ENCODE measurements around the gene POMZP3.
"Not testable (repeated sequence)": the region's sequence is repeated elsewhere in the genome, so short reads cannot be mapped to it uniquely, and the experiment has no call there.

The POMZP3 gene

DNA sequence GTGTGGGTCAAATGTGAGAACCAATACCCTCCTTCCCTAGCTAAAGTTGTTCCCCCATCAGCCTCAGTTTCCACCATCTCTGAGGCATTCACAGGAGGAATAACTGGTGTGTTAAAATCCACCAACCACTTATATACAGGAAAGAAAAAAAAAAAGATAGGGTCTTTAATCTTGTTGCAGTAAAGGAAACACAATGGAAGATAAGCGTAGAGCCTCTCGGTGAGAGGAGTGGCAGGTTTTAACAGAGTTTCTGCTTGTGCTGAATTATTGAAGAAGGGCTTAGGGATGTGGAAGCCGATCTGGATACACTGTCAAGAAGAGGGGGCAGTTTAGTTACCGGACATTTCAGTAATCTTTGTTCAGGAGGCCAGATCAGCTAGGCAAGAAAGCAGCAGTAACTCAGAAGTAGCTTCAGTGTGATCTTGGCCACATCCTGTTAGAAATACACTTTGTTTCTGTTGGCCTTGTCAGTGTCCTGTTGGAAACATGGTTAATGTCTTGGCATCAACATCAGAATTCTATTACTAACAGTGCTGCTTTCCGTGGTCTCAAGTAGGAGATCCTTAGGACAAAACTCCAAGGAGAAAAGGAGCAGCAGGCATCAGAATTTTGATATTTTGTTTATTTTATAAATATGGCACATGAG is 43.3 kb downstream of the POMZP3 start:
- not testable (repeated sequence) for H3K36me3 ChIP-seq (ENCODE audit: insufficient read depth, low read length); H3K4me3 ChIP-seq (ENCODE audit: low read depth in 1 of 2, low read length in 2 of 2); H3K9ac ChIP-seq (ENCODE audit: low read length); H3K9me3 ChIP-seq (ENCODE audit: low read length); H3K27me3 ChIP-seq (ENCODE audit: control insufficient read depth in 1 of 2, insufficient read depth in 2 of 2, low read length in 2 of 2)
- Histone ChIP-seq H3K4me1 (ENCODE audit: insufficient read depth, low read length) (peaks cover 19% of the 10 kb centered on the region), H3K27ac (ENCODE audit: low read depth, low read length) (peak overlapping the region; percentile 63)

- not testable (repeated sequence) for H3K36me3 ChIP-seq (ENCODE audit: insufficient read depth, low read length); H3K4me3 ChIP-seq (ENCODE audit: low read depth in 1 of 2, low read length in 2 of 2); H3K27me3 ChIP-seq (ENCODE audit: control insufficient read depth in 1 of 2, insufficient read depth in 2 of 2, low read length in 2 of 2); H3K27ac ChIP-seq (ENCODE audit: low read depth, low read length); H3K9me3 ChIP-seq (ENCODE audit: low read length); H3K9ac ChIP-seq (ENCODE audit: low read length)
- H3K4me1 ChIP-seq (ENCODE audit: insufficient read depth, low read length) = peaks cover 19% of the 10 kb centered on the region
Observed at GRCh38 chr7:76582848-76583631, 44.0 kb downstream of the POMZP3 start.

DNA sequence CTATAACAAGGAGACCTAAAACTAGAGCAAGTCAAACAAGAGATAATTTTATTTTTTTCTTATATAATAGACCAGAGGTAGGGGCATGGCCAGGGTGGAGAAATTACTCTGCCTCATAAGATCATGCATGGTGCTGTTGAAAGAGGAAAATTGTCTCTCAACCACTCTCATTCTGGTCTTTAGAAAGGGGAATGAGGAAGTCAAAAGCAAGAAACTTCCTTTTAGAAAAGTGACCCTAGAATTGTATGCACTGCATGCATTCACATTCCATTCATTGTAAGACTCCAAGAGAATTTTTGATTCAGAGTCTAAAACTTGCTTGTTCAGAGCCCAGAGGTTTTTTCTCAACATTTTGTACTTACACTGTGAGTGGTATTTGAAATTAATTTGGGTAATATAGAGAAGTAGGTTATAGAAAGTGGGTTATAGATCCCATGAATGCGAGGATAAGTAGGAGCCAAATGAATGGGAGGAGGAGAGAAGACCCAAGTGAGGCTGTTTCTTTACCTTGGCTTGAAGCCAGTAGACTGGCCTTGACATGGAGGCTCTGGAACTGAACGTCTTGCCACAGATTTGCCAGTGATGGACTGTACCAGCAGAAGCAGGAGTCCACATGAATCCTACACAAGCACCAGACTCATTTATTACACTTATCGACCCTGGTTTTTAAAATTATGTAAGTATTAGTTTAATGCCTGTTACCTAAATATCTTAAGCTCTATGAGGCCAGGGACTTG is 51.0 kb downstream of the POMZP3 start:
- H3K9ac ChIP-seq (ENCODE audit: low read length); H3K9me3 ChIP-seq (ENCODE audit: low read length); H3K4me3 ChIP-seq (ENCODE audit: low read depth in 1 of 2, low read length in 2 of 2); H3K27ac ChIP-seq (ENCODE audit: low read depth, low read length); H3K27me3 ChIP-seq (ENCODE audit: control insufficient read depth in 1 of 2, insufficient read depth in 2 of 2, low read length in 2 of 2); H3K4me1 ChIP-seq (ENCODE audit: insufficient read depth, low read length); H3K36me3 ChIP-seq (ENCODE audit: insufficient read depth, low read length): not testable (repeated sequence)

GRCh38 chr7:76575431-76575830 is 51.6 kb downstream of the POMZP3 start:
- H3K27ac ChIP-seq (ENCODE audit: low read depth, low read length); H3K36me3 ChIP-seq (ENCODE audit: insufficient read depth, low read length); H3K4me1 ChIP-seq (ENCODE audit: insufficient read depth, low read length); H3K27me3 ChIP-seq (ENCODE audit: control insufficient read depth in 1 of 2, insufficient read depth in 2 of 2, low read length in 2 of 2); H3K9me3 ChIP-seq (ENCODE audit: low read length); H3K9ac ChIP-seq (ENCODE audit: low read length); H3K4me3 ChIP-seq (ENCODE audit: low read depth in 1 of 2, low read length in 2 of 2): not testable (repeated sequence)

DNA sequence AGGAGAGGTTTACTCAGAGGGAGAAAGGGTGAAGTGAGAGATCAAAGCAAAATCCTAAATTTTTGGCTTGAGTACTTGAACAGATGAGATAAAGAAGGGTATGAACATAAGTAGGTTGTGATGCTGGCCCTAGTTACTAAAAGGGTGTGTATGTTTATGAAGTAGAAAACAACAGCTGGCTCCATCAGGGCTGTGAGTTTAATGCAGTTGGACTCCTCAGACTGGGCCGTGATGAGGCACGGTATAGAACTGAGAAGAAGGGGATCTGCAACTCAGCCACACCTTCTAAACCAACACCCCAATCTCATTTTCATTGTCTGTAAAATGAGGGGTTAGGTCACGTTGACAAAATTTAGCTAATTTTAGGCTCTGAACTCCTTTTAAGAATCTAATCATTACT is 54.8 kb downstream of the POMZP3 start:
- not testable (repeated sequence) for H3K27me3 ChIP-seq (ENCODE audit: control insufficient read depth in 1 of 2, insufficient read depth in 2 of 2, low read length in 2 of 2); H3K27ac ChIP-seq (ENCODE audit: low read depth, low read length); H3K4me1 ChIP-seq (ENCODE audit: insufficient read depth, low read length); H3K9me3 ChIP-seq (ENCODE audit: low read length); H3K36me3 ChIP-seq (ENCODE audit: insufficient read depth, low read length); H3K9ac ChIP-seq (ENCODE audit: low read length); H3K4me3 ChIP-seq (ENCODE audit: low read depth in 1 of 2, low read length in 2 of 2)

- H3K9ac ChIP-seq (ENCODE audit: low read length); H3K36me3 ChIP-seq (ENCODE audit: insufficient read depth, low read length); H3K4me3 ChIP-seq (ENCODE audit: low read depth in 1 of 2, low read length in 2 of 2); H3K4me1 ChIP-seq (ENCODE audit: insufficient read depth, low read length); H3K9me3 ChIP-seq (ENCODE audit: low read length); H3K27ac ChIP-seq (ENCODE audit: low read depth, low read length); H3K27me3 ChIP-seq (ENCODE audit: control insufficient read depth in 1 of 2, insufficient read depth in 2 of 2, low read length in 2 of 2): not testable (repeated sequence)
Observed at GRCh38 chr7:76570324-76570775, 56.7 kb downstream of the POMZP3 start.

DNA sequence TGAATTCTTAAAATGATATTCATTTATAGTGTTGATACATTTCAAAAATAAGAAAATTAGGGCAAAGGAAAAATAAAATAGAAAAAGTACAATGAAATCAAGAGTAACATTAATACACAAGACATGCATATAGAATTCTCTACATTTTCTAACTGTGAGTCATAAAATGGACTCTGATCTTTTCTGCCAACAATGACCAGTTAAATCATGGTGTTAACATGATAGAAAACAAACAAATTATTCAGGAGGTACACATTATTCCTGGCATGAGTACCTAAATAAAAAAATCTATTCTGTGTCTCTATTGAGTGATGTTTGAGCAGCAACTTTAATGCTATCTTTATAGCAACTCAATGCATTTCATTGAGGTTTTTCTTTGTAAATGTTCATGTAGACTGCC is 58.3 kb downstream of the POMZP3 start:
- H3K27ac ChIP-seq (ENCODE audit: low read depth, low read length); H3K36me3 ChIP-seq (ENCODE audit: insufficient read depth, low read length); H3K9me3 ChIP-seq (ENCODE audit: low read length): not testable (repeated sequence)

DNA sequence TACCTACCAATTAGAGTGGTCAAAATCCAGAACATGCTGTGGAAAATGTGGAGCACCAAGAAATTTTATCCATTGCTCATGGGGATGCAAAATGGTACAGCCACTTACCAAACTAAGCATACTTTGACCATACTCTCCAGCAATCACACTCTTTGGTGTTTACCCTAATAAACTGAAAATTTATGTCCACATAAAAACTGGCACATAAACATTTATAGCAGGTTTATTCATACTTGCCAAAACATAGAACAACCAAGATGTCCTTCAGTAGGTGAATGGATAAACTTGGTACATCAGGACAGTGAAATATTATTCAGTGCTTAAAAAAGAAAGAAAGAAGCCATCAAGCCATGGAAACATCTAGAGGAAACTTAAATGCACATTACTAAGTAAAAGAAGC is 59.3 kb downstream of the POMZP3 start:
- not testable (repeated sequence) for H3K4me1 ChIP-seq (ENCODE audit: insufficient read depth, low read length); H3K4me3 ChIP-seq (ENCODE audit: low read depth in 1 of 2, low read length in 2 of 2); H3K9ac ChIP-seq (ENCODE audit: low read length); H3K36me3 ChIP-seq (ENCODE audit: insufficient read depth, low read length); H3K9me3 ChIP-seq (ENCODE audit: low read length); H3K27ac ChIP-seq (ENCODE audit: low read depth, low read length); H3K27me3 ChIP-seq (ENCODE audit: control insufficient read depth in 1 of 2, insufficient read depth in 2 of 2, low read length in 2 of 2)

More for the DNA sequence above, 58.3 kb downstream of the POMZP3 start:
- not testable (repeated sequence) for H3K27me3 ChIP-seq (ENCODE audit: control insufficient read depth in 1 of 2, insufficient read depth in 2 of 2, low read length in 2 of 2); H3K4me3 ChIP-seq (ENCODE audit: low read depth in 1 of 2, low read length in 2 of 2); H3K4me1 ChIP-seq (ENCODE audit: insufficient read depth, low read length); H3K9ac ChIP-seq (ENCODE audit: low read length)

DNA sequence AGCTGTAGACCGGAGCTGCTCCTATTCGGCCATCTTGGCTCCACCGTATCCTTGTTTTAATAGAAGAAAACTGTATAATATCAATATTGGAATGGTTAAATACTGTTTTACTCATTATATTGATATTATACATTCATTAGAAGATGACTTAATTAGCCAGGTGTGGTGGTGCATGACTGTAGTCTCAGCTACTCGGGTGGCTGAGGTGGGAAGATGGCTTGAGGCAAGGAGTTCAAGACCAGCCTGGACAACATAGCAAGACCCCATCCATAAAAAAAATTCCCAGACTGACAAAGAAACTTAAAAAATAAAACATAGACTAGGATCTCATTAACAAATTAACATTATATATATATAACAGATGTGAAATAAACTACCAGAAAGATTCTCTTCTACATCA is 59.8 kb downstream of the POMZP3 start:
- not testable (repeated sequence) for H3K27me3 ChIP-seq (ENCODE audit: control insufficient read depth in 1 of 2, insufficient read depth in 2 of 2, low read length in 2 of 2); H3K27ac ChIP-seq (ENCODE audit: low read depth, low read length); H3K4me3 ChIP-seq (ENCODE audit: low read depth in 1 of 2, low read length in 2 of 2)

GRCh38 chr7:76565001-76565400 is 62.1 kb downstream of the POMZP3 start:
- H3K27me3 ChIP-seq (ENCODE audit: control insufficient read depth in 1 of 2, insufficient read depth in 2 of 2, low read length in 2 of 2); H3K4me1 ChIP-seq (ENCODE audit: insufficient read depth, low read length): not testable (repeated sequence)

More for the DNA sequence above, 59.8 kb downstream of the POMZP3 start:
- H3K9me3 ChIP-seq (ENCODE audit: low read length); H3K36me3 ChIP-seq (ENCODE audit: insufficient read depth, low read length); H3K9ac ChIP-seq (ENCODE audit: low read length); H3K4me1 ChIP-seq (ENCODE audit: insufficient read depth, low read length): not testable (repeated sequence)

GRCh38 chr7:76561342-76561741 is 65.7 kb downstream of the POMZP3 start:
- H3K27ac ChIP-seq (ENCODE audit: low read depth, low read length); H3K4me3 ChIP-seq (ENCODE audit: low read depth in 1 of 2, low read length in 2 of 2); H3K9me3 ChIP-seq (ENCODE audit: low read length); H3K9ac ChIP-seq (ENCODE audit: low read length); H3K36me3 ChIP-seq (ENCODE audit: insufficient read depth, low read length); H3K4me1 ChIP-seq (ENCODE audit: insufficient read depth, low read length); H3K27me3 ChIP-seq (ENCODE audit: control insufficient read depth in 1 of 2, insufficient read depth in 2 of 2, low read length in 2 of 2): not testable (repeated sequence)

More at GRCh38 chr7:76565001-76565400, 62.1 kb downstream of the POMZP3 start:
- not testable (repeated sequence) for H3K9ac ChIP-seq (ENCODE audit: low read length); H3K27ac ChIP-seq (ENCODE audit: low read depth, low read length); H3K36me3 ChIP-seq (ENCODE audit: insufficient read depth, low read length); H3K9me3 ChIP-seq (ENCODE audit: low read length); H3K4me3 ChIP-seq (ENCODE audit: low read depth in 1 of 2, low read length in 2 of 2)
